Kidney (tissue), 14 donors: ENCODE measurements around the gene ECSCR. TPM values are rescaled to one million over a fixed set of nuclear protein-coding genes. Genes with fewer than 3 reads are reported as not detected.
A peak's percentile ranks its signal among the peaks of the same experiment; 100 is the strongest.

Experiments
- DNase-seq, 5 donors: peaks; one replicate each; pipeline ENCODE4 v3.0.0-alpha.2; 2013 to 2020
- FAIRE-seq: peaks from 2 replicates; lab custom pipeline; 2012; peaks lifted over from hg19 to GRCh38; lab: Jason Lieb, UNC
- H3K27ac ChIP-seq, 2 donors: one replicate each; pipeline ENCODE4 v1.7.0; 2013; ENCODE audit warnings: low read depth in 2 of 2, low read length in 2 of 2, inconsistent platforms in 1 of 2
- H3K27me3 ChIP-seq: one replicate; pipeline ENCODE4 v1.7.1; 2013; ENCODE audit warnings: low read length, inconsistent platforms; ENCODE audit not compliant: control insufficient read depth, insufficient read depth
- H3K36me3 ChIP-seq, 3 donors: one replicate each; pipeline versions ENCODE4 v1.7.0 to v1.7.1; 2013; ENCODE audit warnings: low read length in 3 of 3, control low read depth in 1 of 3, inconsistent platforms in 1 of 3; ENCODE audit not compliant: insufficient read depth in 3 of 3, control insufficient read depth in 2 of 3
- H3K4me1 ChIP-seq, 3 donors: one replicate each; pipeline versions ENCODE4 v1.7.0 to v1.7.1; 2013; ENCODE audit warnings: low read length in 3 of 3, inconsistent platforms in 1 of 3, low read depth in 1 of 3; ENCODE audit not compliant: control insufficient read depth in 2 of 3, insufficient read depth in 2 of 3
- H3K4me3 ChIP-seq, 3 donors: one replicate each; pipeline versions ENCODE4 v1.7.0 to v1.8.1; 2013; ENCODE audit warnings: low read length in 3 of 3, control low read depth in 1 of 3, inconsistent platforms in 1 of 3
- H3K9ac ChIP-seq, 3 donors: one replicate each; pipeline versions ENCODE4 v1.7.0 to v1.7.1; 2013; ENCODE audit warnings: low read length in 3 of 3, control low read depth in 1 of 3, inconsistent platforms in 1 of 3
- H3K9me3 ChIP-seq, 3 donors: one replicate each; pipeline versions ENCODE4 v1.7.0 to v1.7.1; 2013; ENCODE audit warnings: low read length in 3 of 3, control low read depth in 1 of 3, inconsistent platforms in 1 of 3; ENCODE audit not compliant: control insufficient read depth in 2 of 3, insufficient read depth in 1 of 3
- CTCF ChIP-seq: IDR thresholded peaks from 3 replicates; pipeline ENCODE4 v1.5.1; 2012; ENCODE audit warnings: mild to moderate bottlenecking, moderate library complexity, borderline replicate concordance; ENCODE audit not compliant: insufficient read depth; ENCODE audit errors: extremely low read depth
- intact Hi-C: fragments of 100-400 bp; cut with DNase I; formaldehyde crosslinking; loops from one replicate; pipeline ENCODE4 v1.11.1; 2022
- polyA plus RNA-seq: library from polyadenylated mRNA; stranded (reverse); fragments of 350-450 nt; fragmentation: Illumina TruSeq; extraction: RNeasy Lipid Tissue Mini Kit (QIAGEN cat#74804); gene quantifications from one replicate; pipeline ENCODE4 v1.2.3, GENCODE V29; 2014; ENCODE audit warnings: low read depth, low replicate concordance; ENCODE audit not compliant: insufficient read depth
- total RNA-seq: library from RNA; stranded (reverse); fragmentation: NEBNext Ultra II Directional; extraction: Animal tissue kit (Norgen Biotek cat#: 25700); gene quantifications from one replicate; pipeline ENCODE4 v1.2.1, GENCODE V29; 2021
- donor health status: control.
- donor health status: control.
- donor health status: control.
- donor health status: control.
- donor health status: control.
- donor health status: DM: yes; HTN: yes; CAD: no.
- donor health status: Normal renal cell carcinoma (clear cell type).

The ECSCR gene
- total and polyA plus RNA-seq, 2 donors from 2014 or later = 31.9 to 34.9 TPM

GRCh38 chr5:139473105-139473504 is 10.6 kb upstream of the ECSCR start:
- Histone ChIP-seq H3K4me1 (peaks cover 0 to 7% (median 0%) of the 10 kb centered on the region in 3 donors), H3K9me3 (no peaks in the 10 kb centered on the region), H3K27ac (peak overlapping the region in 1 of 2 donors; percentile 64), H3K36me3 (peaks cover 0 to 6% (median 0%) of the 10 kb centered on the region in 3 donors), H3K27me3 (no peaks in the 10 kb centered on the region), H3K9ac (no peak overlapping the region), H3K4me3 (no peak overlapping the region)
- no peak for FAIRE-seq
- intact Hi-C loops = no loop called here
- peak in 4 of 5 donors; percentile 72 to 83 (median 72) for DNase-seq
- no peak for TF ChIP-seq CTCF

- H3K27ac ChIP-seq = no peak overlapping the region
- no peak overlapping the region for H3K9ac ChIP-seq
- H3K36me3 ChIP-seq = no peaks in the 10 kb centered on the region
- H3K4me1 ChIP-seq = peaks cover 0 to 7% (median 0%) of the 10 kb centered on the region in 3 donors
- no peak for FAIRE-seq
- no peaks in the 10 kb centered on the region for H3K9me3 ChIP-seq
- H3K27me3 ChIP-seq = no peaks in the 10 kb centered on the region
- TF ChIP-seq CTCF = no peak
- DNase-seq = no peak
- no peak overlapping the region for H3K4me3 ChIP-seq
- intact Hi-C loops = no loop called here
These were observed 10.0 kb upstream of the ECSCR start for GRCh38 chr5:139472386-139473030.

GRCh38 chr5:139470821-139471300 is 8.3 kb upstream of the ECSCR start, which contains the start of gene SMIM33:
Gene SMIM33, plus strand, starts transcription at chr5:139471004. Its CDS starts 118 bp downstream, at chr5:139471122.
- Histone ChIP-seq H3K9me3 (no peaks in the 10 kb centered on the region), H3K36me3 (no peaks in the 10 kb centered on the region), H3K4me1 (peaks cover 0 to 7% (median 0%) of the 10 kb centered on the region in 3 donors), H3K4me3 (no peak within 1 kb of the TSS), H3K27me3 (no peaks in the 10 kb centered on the region), H3K9ac (no peak within 1 kb of the TSS), H3K27ac (no peak within 1 kb of the TSS)
- no peak for FAIRE-seq
- TF ChIP-seq CTCF = no peak
- intact Hi-C loops = no loop called here
- no peak for DNase-seq
